HuH-7.5 (cell line): ENCODE results near the gene SCD5.

Source experiments
- DNase-seq: peaks from one replicate; pipeline ENCODE4 v3.0.0; 2011; ENCODE audit warnings: low spot score

Gene SCD5

DNA sequence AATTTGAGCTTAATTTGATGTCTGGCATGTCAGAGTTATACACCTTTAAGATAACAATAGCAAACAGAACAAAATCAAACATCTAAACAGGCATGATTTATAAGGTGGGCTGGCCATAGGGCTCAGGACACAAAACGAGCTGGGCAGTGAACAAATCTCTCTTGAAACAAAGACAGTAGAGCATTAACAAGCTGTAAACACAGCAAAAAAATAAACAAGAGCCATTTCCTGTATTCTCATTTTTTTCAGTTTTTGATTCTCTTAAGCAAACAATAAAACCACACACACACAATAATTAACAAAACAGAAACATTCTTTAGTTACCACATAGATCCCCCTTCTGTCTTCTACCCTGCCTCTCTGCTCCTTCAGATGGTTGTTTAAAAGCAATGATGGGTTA is 168.5 kb downstream of the SCD5 start:
- no peak for DNase-seq

DNA sequence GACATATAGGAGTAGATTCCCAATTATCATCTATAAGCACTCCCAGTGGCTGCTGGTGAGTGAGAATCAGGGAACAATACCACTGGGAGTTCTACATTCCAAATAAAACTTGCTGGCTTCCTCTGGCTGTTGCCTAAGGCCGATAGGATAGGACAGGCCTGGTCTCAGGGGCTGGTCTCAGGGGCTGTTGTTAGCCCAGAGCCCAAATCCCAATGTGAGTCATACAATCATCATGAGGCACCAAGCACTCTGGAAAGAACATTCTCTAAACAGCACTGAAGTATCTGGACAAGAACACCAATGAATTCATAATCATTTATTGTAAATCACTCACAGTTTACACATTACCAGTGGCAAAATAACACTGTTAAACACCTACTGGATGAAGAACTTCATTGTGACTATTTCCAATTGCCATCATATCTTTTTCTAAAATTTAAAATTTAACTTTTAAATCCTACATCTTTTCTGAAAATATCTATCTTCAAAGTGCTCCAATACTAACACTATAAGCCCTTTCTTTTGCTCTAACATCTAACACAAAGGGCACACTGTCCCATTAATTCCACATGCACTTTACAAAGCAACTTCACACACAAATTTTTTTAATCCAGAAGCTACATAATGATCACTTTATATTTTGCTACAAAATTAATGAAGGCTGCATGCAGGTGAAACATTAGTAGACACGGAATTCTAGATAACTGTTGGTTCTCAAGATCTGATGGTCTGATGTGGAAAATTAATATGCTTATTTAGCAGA is 169.2 kb downstream of the SCD5 start:
- no peak for DNase-seq

DNA sequence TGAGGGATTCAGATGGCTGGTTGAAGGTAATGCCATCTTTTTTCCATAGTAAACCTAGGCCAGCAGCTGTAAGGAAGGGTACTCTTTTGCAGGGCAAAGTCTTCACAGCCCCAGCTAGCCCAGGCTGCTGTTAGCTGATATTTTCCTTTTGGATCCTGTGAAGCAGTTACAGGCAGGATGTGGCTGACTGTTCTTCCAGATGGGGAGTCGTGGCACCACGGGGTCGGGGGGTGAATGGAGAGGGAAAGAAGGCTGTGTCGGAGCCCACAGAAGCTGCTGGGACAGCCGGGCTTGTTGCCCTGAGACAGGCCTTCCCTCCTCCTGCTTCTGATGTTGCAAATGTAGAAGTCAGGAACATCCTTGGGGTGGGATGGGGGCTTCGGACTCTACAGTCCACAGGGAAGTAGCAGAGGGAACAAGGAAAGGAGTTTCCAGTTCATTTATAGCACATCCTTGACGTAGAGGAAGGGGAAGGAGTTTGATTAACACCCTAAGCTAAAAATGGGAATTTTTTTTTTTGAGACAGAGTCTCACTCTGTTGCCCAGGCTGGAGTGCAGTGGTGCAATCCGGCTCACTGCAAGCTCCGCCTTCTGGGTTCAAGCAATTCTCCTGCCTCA is 172.2 kb downstream of the SCD5 start:
- no peak for DNase-seq

DNA sequence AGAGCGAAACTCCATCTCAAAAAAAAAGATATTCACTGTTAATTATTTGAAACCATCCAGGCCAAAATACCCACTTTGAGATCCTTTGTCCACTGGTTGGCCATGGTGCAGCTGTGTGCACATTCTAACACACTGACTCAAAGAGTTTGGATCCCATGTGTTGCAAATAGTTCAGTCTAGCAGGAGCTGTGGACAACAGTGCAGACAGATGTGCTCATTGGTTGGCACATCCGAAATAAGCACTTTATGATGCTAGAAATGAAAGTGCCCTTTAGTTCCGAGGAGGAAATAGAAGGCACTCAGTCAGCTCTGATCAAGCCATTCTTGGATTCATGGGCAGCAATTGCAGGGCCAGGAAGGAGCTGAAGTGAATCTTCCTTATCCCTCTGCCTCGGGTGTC is 173.8 kb downstream of the SCD5 start:
- DNase-seq, result no peak

DNA sequence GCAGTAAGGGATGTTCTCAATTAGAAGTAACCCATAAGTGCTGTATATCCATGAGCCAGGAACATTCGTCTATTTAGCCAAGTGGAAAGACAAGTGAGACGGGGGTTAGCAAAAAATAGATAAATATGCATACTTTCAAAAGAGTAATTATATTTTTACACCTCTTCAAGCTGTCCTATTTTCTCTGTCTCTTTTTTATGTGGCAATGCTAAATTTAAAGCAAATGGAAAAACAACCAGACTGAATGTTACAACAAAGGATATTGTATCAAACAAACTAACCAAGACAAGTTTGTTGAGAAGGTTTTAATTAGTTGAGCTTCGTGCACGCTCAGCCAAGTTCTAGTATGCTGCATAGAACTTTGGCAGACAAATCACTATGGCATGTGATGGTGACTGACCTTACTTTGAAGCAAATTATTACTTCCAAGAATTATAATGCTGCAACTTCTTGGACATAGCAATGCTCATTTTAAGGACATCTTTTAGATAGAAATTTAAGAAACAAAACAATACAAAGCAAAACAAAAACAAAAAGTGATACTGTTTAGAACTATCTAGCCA is 175.4 kb downstream of the SCD5 start:
- DNase-seq, result no peak

DNA sequence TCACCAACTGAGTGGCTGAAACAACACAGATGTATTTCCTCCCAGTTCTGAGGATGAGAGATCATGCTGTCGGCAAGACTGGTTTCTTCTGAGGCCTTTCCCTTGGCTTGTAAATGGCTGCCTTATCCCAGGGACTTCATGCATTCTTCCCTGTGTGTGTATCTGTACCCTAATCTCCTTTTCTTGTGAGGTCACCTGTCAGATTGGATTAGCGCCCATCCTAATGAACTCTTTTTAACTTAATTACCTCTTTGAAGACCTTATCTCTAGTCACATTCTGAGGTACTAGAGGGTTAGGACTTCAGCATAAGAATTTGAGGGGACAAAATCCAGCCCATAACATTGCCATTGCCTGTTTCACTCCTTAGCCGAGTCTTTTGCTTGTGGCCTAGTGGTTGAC is 177.3 kb downstream of the SCD5 start:
- DNase-seq, result no peak

DNA sequence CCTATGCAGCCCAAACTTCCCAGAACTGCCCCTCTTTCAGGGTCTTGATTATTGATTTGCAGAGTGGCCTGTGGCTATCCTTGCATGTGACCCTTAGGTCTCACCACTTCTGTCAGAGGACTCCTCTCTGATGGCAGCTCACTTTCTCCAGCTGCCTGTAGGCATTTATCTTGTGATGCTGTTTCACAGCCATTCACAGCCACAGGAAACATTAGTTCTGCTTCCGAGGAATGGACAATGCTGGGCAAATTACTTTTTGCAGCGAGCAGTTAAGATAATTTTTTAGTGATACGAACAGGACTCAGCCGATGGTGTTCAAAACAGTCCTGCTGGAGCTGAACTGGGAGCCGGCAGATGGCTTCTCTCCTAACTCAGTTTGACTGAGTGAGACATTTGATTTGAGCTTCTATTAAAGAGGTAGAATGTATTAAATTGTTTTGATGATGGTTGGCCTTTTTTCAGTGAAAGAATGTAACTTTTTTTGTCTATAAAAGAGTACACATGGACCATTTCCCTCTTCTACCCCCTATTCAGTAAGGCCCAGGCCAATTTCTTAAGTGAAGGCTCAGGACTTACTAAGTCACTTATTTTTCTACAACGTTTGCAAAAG is 178.4 kb downstream of the SCD5 start:
- DNase-seq, result no peak

DNA sequence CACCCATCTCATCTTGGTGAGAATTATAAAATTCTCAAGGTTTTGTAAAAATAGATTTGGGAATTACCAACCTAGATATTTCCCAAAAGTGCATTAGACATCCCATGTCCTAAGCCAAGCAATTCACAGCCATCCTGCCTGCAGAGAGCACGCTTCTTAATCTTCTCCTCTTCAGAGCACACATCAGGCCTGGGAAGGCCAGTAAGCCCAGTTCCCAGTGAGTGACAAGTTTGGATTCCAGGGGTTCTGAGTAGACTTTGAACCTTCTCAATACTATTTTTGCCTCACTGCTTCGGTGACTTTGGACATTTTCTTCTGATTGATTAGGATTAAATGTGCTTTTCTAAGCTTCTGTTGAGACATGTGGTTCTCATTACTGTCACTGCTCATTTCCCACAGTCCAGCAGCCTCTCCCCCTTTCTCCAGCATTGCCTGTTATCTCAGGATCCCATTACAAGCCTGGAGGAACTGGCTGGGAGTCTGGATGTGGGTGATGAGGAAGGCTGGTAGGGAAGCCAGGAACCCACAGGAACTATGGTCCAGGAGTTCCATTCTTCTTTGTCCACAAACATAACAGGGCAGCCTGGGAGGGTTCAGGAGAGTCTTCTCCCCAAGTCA is 180.4 kb downstream of the SCD5 start:
- DNase-seq, result no peak

DNA sequence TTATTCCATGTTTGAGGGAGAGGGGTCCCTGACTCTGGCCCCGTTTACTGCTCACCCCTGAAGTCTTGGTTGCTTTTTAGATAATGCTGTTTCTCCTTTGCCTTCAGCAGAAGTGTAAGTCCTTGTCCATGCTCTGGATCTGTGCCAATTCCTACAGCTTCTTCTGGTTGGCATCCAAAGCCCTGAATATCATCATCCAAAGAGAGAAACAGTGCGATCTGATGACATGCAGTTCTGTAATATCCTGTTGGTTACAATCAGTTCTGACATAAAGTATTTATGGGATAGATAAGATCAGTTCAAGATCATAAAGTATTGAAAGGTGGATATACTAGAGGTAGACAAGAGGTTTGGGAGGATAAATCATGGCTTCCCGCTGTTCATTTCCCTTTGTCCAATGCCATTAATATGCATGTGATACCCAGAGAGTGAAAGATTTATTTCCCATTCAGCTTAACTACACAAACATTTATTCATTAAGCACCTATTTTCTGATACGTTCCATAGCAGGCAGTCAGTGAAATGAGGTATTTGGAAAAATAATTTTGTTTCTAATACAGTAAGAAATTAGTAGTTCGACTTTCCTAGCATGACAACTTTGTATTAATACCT is 183.7 kb downstream of the SCD5 start:
- DNase-seq, result no peak

DNA sequence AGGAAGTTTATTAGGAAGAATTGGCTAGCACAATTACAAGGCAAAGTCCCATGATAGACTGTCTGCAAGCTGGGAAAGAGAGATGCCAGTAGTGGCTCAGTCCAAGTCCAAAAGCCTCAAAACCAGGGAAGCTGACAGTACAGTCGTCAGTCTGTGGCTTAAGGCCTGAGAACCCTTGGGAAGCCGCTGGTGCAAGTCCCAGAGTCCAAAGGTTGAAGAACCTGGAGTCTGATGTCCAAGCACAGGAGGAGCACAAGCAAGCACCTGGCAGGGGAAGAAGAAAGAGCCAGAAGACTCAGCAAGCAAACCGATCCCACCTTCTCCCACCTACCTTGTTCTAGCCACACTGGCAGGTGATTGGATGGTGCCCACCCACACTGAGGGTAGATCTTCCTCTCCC is 185.5 kb downstream of the SCD5 start:
- no peak for DNase-seq

DNA sequence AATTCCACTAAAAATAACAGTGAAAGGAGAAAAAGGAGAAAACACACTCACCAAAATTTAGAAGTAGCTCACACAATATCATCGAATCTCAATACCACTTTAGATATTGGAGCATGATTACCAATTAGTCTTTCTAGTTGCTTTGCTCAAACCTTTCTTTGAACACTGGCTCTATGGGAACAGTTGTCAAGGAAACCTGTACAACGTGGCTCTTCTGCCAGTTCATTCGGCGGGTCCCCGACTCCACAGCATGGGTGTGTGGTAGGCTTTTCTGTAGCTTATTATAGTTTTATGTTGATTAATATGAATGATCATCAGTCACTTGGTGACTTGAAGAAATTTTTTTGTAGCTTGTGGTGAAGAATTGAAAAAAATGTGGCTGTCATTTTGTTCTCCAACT is 186.6 kb downstream of the SCD5 start:
- no peak for DNase-seq

DNA sequence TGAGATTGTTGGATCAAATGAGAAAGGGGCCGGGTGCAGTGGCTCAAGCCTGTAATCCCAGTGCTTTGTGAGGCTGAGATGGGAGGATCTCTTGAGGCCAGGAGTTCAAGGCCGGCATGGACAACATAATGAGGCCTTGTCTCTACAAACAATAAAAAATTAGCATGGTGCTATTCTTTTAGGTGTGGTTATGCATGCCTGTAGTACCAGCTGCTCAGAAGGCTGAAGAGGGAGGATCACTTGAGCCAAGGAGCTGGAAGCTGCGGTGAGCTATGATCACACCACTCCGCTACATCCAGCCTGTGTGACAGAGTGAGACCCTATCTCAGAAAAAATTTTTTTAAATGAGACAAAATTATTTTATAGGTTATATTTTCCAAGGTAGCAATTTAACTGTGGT is 187.1 kb downstream of the SCD5 start:
- no peak for DNase-seq

DNA sequence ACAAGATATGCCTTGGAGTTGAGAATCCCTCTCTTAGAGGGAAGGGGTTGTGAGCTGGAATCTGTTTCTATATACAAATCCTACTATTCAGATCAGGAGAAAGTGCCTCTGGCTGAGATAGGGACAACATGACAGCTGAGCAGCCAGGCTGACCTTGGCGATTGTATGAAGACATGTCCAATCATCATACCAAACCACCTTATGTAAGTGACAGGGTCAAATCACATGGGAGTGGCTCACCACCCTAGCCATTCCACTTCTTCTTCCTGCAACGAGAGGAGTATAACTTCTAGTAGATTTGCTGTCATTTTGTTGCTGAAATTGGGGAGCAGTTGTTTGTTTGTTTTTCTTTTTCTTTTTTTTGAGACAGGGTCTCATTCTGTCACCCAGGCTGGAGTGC is 188.6 kb downstream of the SCD5 start:
- no peak for DNase-seq

DNA sequence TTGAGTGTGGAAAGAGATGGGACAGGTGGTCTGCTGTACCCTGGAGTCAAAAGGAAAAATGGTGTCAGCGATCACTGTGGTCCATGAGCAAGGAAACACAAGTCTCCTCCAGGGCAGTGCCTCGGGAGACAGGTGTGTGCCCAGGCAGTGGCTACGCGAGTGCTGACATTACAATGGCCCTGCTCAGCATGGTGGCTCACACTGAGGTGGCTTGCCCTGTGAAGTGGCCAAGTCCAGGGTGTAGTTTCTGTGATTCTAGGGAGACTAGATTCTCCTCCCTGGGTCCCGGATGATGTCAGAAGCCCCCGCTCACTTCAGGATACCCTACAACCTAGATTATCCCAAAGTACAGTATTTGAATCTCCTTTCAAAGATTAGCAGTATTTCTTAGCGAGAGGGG is 192.0 kb downstream of the SCD5 start:
- DNase-seq, result no peak

DNA sequence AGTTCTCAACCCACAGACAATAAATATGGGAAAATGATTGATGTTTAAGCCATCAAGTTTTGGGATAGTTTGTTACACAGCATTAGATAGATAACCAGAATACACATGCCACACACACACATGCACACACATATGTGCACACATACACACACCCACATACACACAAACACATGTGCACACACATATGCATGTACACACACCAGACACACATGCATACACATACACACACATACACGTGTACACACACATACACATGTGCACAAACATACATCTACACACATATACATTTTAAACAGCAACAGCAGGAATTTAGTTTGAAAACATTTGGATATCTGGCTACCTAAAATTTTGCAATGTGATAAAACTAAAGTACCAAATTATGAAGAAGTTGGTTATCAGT is 194.1 kb downstream of the SCD5 start:
- DNase-seq, result no peak

DNA sequence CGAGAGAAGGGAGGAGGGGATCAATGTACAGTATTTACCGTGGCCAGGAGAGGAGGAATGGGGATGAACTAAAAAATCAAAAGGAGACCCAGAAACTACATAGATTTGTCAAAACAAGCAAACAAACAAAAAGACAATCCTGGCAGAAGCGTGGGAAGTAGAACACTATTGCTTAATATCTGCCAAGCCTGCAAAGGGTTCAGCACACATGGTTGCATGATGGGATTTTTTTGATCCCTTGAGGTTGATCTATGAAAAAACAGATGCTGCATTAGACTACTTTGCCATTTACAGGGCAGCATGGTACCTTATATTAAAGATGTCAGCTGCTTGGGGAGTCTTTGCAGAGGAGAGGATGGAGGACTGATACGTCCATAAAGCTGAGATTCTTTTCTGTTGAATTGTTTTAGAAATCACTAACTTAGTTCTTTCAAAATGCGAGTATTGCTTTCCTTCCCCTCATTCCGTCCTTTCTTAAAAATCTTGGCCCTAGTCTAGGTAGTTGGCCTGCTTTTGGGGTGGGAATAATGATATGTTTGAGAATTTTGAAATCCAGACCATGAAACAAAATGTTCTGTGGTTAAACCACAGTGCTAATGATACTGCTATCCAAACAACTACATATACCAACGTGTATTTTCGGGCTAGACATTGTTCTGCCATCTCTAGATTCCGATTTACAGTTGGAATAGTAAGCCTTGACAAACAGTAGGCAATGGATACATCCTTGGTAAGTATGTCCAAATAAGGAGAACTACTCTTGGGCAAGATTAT is 197.2 kb downstream of the SCD5 start:
- no peak for DNase-seq

DNA sequence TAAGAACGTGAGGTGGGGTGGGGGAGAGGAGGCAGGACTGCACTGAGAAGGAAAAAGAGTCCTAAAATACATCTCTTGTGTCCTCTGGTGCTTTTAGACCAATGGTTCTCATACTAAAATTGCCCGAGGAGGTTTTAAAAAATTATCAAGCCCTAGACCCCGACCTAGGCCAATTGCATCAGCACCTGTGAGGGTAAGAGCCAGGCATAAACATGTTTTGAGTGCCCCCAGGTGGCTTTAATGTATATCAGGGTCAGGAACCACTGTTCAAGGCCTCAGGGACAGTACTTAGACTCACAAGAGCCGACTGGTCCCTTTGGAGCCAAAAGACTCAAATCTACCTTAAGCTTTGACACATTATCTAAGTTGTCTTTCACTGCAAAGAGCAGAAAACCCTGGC is 199.3 kb downstream of the SCD5 start:
- peak; percentile 32 for DNase-seq

DNA sequence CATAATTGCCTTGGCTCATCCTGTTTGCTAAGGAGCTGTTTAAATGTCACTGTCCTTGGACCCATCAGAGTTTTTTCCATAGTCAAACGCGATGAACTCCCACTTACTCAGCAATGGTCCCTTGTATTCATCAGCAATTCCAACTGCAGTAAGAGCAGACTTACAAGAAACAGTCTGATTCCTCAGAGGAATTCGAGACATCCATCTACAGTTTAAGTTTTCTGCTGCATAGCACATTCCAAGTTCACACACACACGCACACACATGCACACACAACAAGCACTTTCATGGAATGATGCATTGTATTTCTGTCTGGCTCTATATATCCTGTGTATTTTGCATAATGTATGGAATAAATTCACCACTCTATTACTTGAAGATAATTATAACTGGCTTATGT is 204.1 kb downstream of the SCD5 start:
- no peak for DNase-seq

DNA sequence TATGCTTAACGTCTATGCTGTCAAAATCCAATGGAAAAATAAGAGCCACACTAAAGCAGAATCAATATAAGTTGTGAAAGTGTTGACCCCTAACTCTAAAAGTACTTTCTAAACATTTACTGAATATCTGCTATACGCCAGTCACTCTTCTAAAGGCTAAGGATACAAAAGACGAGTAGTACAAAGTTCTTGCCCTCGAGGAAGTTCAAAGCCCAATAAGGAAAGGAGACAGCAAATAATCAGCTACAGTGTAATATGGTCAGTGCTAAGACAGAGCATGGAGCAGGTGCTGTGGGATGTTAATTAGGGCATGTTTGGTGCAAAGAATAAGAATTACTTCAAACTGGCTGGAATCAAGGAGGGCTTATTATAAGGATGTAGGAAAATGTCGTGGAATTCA is 205.2 kb downstream of the SCD5 start:
- DNase-seq, result no peak

DNA sequence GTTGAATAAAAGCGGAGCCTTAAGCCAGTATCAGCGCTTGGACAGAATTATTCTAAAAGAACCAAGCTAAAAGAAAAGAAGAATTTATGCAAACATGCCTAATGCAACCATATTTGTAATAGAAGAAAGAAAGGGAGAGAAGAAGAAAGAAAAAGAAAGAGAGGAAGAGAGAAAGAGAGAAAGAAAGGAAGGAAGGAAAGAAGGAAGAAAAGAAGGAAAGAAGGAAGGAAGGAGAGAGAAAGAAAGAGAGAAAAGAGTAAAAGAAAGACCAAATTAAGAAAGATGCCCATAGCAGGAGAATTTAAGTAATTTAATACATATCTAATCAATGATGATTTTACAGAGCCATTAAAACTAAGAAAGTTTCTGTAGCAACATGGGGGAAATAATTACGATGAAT is 206.0 kb downstream of the SCD5 start:
- DNase-seq, result no peak

DNA sequence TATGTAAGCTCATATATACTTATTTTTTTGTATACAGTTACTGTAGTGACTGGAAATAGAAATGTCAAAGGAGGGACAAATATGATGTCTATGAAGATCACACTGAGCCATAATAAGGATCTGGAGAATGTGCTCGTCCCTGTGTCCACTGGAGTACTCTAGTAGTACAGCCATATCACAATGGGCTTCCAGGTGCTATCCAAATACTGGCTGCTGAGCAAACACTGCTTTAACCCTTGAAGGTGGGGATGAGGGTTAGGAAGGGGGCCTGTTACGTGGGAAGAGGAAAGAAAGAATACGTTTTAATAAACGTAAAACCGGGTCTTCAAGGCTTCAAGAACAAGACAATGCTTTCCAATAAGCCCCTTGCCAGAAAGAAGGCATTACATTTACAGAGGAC is 207.0 kb downstream of the SCD5 start:
- no peak for DNase-seq

DNA sequence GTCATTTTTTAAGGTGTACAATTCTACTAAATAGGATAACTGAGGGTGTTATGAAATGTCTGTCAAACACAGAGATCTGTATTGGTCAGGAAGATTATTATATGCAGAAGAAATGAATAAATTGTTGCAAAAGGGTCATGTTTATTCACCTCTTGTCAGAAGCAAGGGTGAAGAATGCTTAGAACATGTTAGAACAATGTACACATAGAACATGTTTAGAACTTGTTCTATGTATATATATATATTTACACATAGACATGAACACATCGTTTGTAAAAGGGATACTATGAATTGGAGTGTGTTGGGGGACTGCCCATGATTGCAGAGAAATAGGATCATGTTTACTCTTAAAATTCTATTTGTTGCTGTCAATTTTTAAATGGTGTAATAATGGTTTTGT is 208.8 kb downstream of the SCD5 start:
- DNase-seq, result no peak
